ENCODE data around the gene LRCH3.
A peak's percentile ranks its signal among the peaks of the same experiment; 100 is the strongest.

LRCH3 gene

DNA sequence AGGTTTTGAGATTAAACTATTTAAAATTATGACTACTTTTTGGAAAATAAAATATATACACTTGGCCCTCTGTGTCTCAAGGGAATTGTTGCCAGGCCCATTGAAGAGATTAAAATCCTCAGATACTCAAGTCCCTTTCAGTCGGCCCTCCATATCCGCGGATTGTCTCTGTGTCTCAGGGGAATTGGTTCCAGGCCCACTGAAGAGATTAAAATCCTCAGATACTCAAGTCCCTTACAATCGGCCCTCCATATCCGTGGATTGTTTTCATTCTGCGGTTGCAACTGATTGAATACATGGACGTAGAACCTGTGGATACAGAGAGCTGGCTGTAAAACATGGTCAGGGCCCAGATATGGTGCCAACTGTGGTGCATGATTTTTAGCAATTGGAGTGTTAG is 15.7 kb upstream of the LRCH3 start:
- H3K4me3 Mint-ChIP-seq, result no peak overlapping the region
- no peak overlapping the region for H3K27ac Mint-ChIP-seq
- H3K9me3 Mint-ChIP-seq, result no peaks in the 10 kb centered on the region
- H3K27me3 Mint-ChIP-seq, result no peaks in the 10 kb centered on the region
- ATAC-seq, result no peak
- H3K36me3 Mint-ChIP-seq, result peaks cover 76% of the 10 kb centered on the region
- peaks cover 24% of the 10 kb centered on the region for H3K4me1 Mint-ChIP-seq

DNA sequence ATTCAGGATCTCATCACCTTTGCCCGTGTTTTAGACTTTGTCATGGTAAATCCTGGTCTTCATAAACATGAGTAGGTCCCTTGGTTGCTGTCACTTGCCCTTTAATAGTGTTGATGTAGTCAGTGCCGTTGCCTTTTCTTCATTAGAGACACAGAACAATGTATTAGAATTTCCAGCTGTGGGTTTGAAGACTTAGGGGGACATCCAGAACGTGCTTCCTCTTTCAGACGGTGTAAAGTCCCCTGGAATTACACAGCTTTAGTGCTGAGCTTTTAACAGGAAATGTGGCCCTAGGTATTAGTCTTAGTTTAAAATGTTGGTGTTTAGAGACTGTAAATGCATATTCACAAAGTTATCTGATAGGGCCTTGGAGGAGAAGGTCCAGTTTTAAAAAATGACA is 8.8 kb upstream of the LRCH3 start:
- peak overlapping the region; percentile 18 for H3K4me3 Mint-ChIP-seq
- H3K27me3 Mint-ChIP-seq, result no peaks in the 10 kb centered on the region
- peaks cover 46% of the 10 kb centered on the region for H3K36me3 Mint-ChIP-seq
- H3K27ac Mint-ChIP-seq, result peak overlapping the region; percentile 94
- ATAC-seq, result peak; percentile 94
- H3K9me3 Mint-ChIP-seq, result no peaks in the 10 kb centered on the region
- peaks cover 43% of the 10 kb centered on the region for H3K4me1 Mint-ChIP-seq

DNA sequence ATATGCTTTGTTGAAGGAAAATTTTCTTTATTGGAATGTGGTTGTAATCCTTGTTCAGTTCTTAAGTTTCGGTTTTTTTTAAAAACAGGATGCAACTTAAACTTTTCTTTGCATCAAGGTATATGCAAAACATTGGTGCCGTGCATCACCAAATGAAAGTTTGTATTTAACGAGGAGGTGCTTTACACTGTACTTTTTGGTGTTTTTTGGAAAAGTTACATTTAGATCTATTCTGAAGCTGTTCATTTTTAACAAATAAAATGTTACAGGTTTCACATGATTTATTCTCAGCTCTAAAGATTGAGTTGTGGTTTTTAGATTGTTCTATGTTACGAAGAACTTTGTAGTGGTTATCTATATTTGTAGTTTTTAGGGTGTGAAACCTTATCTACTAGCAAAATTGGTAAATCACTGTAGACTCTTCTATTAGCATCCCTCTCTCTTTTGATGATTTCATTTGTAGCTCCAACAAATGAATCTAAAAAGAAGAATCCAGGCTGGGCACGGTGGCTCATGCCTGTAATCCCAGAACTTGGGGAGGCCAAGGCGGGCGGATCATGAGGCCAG is 7.0 kb upstream of the LRCH3 start:
- Mint-ChIP-seq H3K27me3 (no peaks in the 10 kb centered on the region), H3K9me3 (no peaks in the 10 kb centered on the region), H3K36me3 (peaks cover 38% of the 10 kb centered on the region), H3K4me3 (peak overlapping the region; percentile 58), H3K4me1 (peaks cover 50% of the 10 kb centered on the region), H3K27ac (peak overlapping the region; percentile 94)
- ATAC-seq, result peak; percentile 27

DNA sequence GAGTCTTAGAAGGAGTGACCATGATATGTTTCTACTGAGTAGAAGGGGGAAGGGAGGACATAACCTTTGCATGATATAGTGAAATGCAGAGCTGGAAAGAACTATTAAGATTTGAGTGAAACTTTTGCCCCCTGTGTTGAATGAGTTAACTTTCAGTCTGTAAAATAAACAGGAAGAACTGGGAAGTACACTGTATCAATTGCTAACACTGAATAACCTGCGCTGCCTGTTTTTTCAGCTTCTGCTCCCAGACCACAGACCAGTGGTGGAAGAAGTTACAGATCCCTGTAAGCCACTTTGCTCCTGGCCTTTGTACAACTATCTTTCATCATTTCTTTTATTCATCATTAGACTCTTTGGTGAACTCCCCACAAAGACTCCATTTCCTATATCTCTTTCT is 3.6 kb upstream of the LRCH3 start:
- peak overlapping the region; percentile 11 for H3K27ac Mint-ChIP-seq
- no peak overlapping the region for H3K4me3 Mint-ChIP-seq
- no peak for ATAC-seq
- H3K27me3 Mint-ChIP-seq, result no peaks in the 10 kb centered on the region
- peaks cover 15% of the 10 kb centered on the region for H3K36me3 Mint-ChIP-seq
- H3K9me3 Mint-ChIP-seq, result no peaks in the 10 kb centered on the region
- peaks cover 47% of the 10 kb centered on the region for H3K4me1 Mint-ChIP-seq

DNA sequence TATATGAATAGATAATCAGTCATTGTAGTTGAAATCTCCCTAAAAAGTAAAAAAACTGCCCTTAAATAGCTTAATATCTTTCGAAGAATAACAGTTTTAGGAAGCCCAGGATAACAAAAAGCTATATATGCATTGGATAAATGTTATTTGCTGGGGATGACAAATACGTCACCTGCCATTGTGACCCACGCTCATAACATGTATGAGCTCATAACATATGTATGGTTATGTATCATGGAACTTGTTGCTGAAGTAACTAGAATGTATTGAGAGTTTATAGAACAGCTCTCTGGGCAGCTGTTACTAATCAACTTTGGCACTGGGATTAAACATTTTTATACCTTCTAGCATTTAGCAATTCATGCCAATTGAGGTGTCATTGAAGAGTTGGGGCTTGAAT is 1.7 kb upstream of the LRCH3 start:
- no peak for ATAC-seq
- H3K9me3 Mint-ChIP-seq, result no peaks in the 10 kb centered on the region
- H3K4me3 Mint-ChIP-seq, result no peak overlapping the region
- H3K27ac Mint-ChIP-seq, result peak overlapping the region; percentile 93
- no peaks in the 10 kb centered on the region for H3K27me3 Mint-ChIP-seq
- peaks cover 48% of the 10 kb centered on the region for H3K4me1 Mint-ChIP-seq
- H3K36me3 Mint-ChIP-seq, result peaks cover 10% of the 10 kb centered on the region

DNA sequence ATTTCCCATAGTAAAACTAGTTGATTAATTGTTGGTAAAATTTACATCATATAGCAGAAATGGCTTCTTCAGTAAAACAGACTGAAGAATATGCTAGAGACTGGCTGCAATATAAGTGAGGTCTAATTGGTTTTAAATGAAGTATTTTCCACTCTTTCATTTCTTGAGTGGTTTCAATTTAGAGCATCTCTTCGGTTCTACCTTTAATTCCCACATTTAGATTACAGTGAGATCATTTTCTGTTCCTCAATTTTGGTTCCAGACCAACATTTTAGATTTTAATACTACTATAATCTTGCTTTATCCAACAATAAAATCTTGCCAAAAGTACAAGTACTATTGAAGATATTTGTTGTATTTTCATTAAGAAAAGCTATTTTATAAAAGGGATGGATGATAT is 1.0 kb upstream of the LRCH3 start:
- ATAC-seq, result no peak
- no peaks in the 10 kb centered on the region for H3K27me3 Mint-ChIP-seq
- peaks cover 45% of the 10 kb centered on the region for H3K4me1 Mint-ChIP-seq
- peak overlapping the region; percentile 88 for H3K4me3 Mint-ChIP-seq
- H3K9me3 Mint-ChIP-seq, result no peaks in the 10 kb centered on the region
- H3K36me3 Mint-ChIP-seq, result peaks cover 7% of the 10 kb centered on the region
- peak overlapping the region; percentile 93 for H3K27ac Mint-ChIP-seq

DNA sequence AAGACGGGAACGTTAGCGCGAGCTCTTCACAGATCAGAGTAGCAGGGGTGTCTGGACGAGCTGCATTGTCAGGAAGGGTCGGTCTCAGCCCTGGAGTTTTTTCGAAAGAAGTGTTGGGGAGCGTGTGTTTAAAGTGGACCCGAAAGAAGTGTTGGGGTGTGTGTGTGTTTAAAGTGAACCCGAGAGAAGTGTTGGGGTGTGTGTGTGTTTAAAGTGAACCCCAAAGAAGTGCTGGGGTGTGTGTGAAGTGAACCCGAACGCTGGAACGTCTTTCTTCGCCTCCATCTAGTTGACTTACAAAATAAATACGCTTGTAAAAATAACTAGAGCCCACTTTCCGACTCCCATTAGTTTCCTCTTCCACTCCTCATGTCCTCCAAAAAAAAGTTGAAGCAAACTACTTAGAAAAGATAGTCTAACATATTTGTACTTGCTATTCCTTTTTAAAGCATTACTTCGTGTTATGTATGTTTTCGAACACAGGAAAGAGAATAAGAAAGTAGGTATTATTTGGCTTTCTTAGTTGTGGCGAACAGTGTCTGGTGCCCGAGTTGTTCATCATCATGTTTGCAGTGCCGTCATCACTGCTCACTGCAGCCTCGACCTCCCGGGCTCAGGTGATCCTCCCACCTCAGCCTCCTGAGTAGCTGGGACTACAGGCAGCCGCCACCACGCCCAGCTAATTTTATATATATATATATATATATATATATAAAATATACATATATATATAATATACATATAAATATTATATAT is 1.0 kb downstream of the LRCH3 start:
- Mint-ChIP-seq H3K27ac (peak overlapping the region; percentile 93), H3K36me3 (peaks cover 7% of the 10 kb centered on the region), H3K4me3 (peak overlapping the region; percentile 88), H3K4me1 (peaks cover 64% of the 10 kb centered on the region), H3K9me3 (no peaks in the 10 kb centered on the region), H3K27me3 (no peaks in the 10 kb centered on the region)
- ATAC-seq, result peak; percentile 64

DNA sequence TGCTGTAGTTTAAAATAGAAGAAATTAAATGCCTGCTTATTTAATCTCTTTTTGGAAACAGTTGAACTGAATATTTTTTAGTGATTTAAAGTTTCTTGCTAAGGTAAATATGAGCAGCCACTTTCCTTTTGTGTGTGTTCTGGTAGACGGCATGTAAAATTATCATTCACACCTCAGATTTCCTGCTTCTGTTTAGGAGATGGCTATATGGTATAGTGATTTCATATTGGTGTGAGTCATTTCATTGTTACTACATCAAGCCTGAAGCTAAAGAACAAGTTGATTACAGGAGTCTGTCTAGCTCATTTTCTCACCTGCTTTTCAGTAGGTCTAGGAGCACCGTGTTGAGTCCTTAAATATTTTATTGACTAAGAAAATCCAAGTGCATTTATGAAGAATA is 2.2 kb downstream of the LRCH3 start:
- Mint-ChIP-seq H3K9me3 (no peaks in the 10 kb centered on the region), H3K27ac (peak overlapping the region; percentile 93), H3K4me1 (peaks cover 66% of the 10 kb centered on the region), H3K27me3 (no peaks in the 10 kb centered on the region), H3K4me3 (peak overlapping the region; percentile 64), H3K36me3 (no peaks in the 10 kb centered on the region)
- no peak for ATAC-seq

DNA sequence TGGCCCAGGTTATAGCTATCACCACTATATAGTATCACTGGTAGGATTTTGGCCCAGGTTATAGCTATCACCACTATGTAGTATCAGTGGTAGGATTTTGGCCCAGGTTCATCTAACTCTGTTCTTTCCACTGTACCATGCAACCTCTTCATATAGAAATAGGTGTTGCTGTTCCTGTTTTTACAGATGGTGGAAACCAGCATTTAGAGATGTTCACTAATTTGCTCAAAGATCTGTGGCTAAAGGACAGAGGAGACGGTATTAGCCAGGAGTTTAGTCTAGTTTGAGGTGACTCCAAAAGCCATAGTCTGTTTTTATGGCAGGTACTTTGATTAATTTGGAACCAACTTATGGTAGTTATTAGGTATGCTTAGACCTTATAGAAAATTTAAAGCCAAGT is 3.1 kb downstream of the LRCH3 start:
- H3K36me3 Mint-ChIP-seq, result no peaks in the 10 kb centered on the region
- no peaks in the 10 kb centered on the region for H3K27me3 Mint-ChIP-seq
- H3K9me3 Mint-ChIP-seq, result no peaks in the 10 kb centered on the region
- H3K4me3 Mint-ChIP-seq, result peak overlapping the region; percentile 27
- ATAC-seq, result no peak
- peak overlapping the region; percentile 93 for H3K27ac Mint-ChIP-seq
- peaks cover 75% of the 10 kb centered on the region for H3K4me1 Mint-ChIP-seq

DNA sequence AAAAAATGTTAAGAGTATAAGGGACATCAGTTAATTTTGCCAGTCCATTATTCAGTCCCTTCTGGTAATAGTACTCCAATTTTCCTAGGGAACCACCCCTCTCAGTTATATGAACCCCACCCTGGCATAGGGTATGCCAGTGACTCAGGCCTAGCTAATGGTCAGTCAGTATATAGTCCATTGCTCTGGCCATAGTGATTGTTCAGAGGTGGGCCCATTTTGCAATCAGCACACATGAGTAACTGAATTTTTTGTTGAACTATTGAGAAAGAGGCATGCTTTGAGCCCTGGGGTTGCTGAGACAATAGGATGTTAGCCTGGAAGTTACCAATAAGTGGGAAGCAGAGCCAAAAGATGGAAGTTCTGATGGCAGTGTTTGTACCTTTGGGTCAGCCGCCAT is 4.1 kb downstream of the LRCH3 start:
- no peak overlapping the region for H3K4me3 Mint-ChIP-seq
- peaks cover 2% of the 10 kb centered on the region for H3K36me3 Mint-ChIP-seq
- H3K27me3 Mint-ChIP-seq, result no peaks in the 10 kb centered on the region
- ATAC-seq, result no peak
- H3K27ac Mint-ChIP-seq, result peak overlapping the region; percentile 71
- H3K9me3 Mint-ChIP-seq, result no peaks in the 10 kb centered on the region
- H3K4me1 Mint-ChIP-seq, result peaks cover 74% of the 10 kb centered on the region

DNA sequence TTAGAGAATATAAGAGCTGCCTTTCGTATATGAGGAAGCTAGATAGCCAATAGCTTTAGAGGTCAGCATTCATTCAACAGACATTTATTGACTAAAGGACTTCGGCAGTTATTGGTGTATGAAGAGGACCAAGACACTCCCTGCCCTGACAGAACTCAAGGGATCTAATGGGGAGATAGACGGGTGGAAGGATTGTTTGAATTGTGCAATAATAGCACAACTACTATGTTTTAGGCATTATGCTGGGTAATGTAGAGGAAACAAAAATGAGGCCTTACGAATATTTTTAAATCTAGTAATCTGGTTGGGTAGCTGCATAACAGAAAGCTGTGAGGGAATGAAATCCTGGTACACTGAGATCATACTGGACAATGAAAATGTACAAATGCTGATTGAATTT is 5.0 kb downstream of the LRCH3 start:
- no peaks in the 10 kb centered on the region for H3K9me3 Mint-ChIP-seq
- peak overlapping the region; percentile 71 for H3K27ac Mint-ChIP-seq
- peaks cover 80% of the 10 kb centered on the region for H3K4me1 Mint-ChIP-seq
- peaks cover 5% of the 10 kb centered on the region for H3K36me3 Mint-ChIP-seq
- H3K4me3 Mint-ChIP-seq, result no peak overlapping the region
- no peak for ATAC-seq
- no peaks in the 10 kb centered on the region for H3K27me3 Mint-ChIP-seq

DNA sequence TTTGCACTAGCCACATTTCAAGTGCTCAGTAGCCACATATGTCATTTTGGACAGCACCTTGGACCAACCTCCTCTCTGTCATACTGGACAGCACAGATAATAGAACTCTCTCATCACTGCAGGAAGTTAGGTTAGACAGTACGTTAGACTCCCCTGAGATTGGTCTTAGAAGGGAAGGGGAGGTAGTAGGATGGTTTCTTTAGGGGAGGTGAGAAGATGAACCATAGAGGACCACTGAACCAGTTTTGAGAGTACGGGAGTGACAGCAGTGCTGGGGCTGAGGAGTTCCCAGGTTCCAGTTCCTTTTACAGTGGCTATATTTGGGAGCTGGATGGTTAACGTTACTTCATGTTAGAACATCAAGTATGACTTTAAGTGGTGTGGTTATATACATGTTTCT is 7.8 kb downstream of the LRCH3 start:
- Mint-ChIP-seq H3K4me3 (no peak overlapping the region), H3K4me1 (peaks cover 87% of the 10 kb centered on the region), H3K36me3 (peaks cover 5% of the 10 kb centered on the region), H3K9me3 (no peaks in the 10 kb centered on the region), H3K27ac (peak overlapping the region; percentile 71), H3K27me3 (no peaks in the 10 kb centered on the region)
- ATAC-seq, result peak; percentile 79

DNA sequence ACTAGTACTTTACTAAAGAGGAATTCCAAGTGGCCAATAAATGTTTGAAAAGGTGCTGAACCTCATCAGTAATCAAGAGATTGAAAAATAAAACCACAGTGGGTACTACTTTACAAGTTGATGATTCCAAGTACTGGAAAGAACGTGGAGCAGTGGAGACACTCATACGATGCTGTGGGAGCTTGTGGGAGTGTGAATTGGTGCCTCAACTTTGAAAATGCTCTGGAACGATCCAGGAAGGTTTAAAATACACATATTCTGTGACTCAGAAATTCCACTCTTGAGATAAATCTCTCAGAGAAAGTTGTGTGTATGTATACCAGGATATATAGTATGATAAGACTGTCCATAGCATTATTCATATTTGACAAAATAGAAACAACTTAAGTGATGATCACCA is 9.3 kb downstream of the LRCH3 start:
- peaks cover 5% of the 10 kb centered on the region for H3K36me3 Mint-ChIP-seq
- peaks cover 75% of the 10 kb centered on the region for H3K4me1 Mint-ChIP-seq
- H3K27ac Mint-ChIP-seq, result peak overlapping the region; percentile 68
- H3K9me3 Mint-ChIP-seq, result no peaks in the 10 kb centered on the region
- H3K27me3 Mint-ChIP-seq, result no peaks in the 10 kb centered on the region
- no peak for ATAC-seq
- no peak overlapping the region for H3K4me3 Mint-ChIP-seq

DNA sequence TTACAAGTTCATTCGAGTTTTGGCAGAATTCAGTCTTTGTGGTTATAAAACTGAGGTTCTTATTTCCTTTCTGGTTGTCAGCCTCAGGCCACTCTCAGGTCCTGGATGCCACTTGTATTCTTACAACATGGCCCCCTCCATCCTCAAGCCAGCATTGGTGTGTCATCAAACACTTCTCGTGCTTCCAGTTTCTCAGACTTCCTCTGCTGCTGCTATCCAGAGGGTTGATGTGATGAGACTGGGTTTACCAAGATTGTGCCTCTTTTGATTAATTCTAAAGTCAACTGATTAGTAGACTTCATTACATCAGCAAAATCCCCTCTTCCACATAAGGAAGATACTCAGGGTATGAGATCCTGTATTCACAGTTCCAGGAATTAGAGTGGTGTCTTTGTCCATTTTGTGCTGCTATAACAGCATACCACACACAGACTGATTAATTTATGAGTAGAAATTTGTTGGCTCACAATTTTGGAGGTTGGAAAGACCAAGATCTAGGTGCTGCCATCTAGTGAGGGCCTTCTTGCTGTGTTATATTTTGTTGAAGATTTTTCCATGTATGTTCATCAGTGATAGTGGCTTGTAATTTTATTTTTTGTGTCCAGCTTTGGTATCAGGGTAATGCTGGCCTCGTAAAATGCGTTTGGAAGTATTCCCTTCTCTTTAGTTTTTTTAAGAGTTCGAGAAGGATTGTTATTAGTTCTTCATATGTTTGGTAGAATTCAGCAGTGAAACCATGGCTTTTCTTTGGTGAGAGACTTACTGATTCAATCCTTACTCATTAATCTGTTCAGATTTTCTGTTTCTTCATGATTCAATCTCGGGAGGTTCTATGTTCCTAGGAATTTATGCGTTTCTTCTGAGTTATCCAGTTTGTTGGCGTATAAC is 11.1 kb downstream of the LRCH3 start:
- Mint-ChIP-seq H3K27ac (peak overlapping the region; percentile 68), H3K27me3 (no peaks in the 10 kb centered on the region), H3K4me3 (no peak overlapping the region), H3K36me3 (peaks cover 13% of the 10 kb centered on the region), H3K9me3 (no peaks in the 10 kb centered on the region), H3K4me1 (peaks cover 58% of the 10 kb centered on the region)
- ATAC-seq, result peak; percentile 56

DNA sequence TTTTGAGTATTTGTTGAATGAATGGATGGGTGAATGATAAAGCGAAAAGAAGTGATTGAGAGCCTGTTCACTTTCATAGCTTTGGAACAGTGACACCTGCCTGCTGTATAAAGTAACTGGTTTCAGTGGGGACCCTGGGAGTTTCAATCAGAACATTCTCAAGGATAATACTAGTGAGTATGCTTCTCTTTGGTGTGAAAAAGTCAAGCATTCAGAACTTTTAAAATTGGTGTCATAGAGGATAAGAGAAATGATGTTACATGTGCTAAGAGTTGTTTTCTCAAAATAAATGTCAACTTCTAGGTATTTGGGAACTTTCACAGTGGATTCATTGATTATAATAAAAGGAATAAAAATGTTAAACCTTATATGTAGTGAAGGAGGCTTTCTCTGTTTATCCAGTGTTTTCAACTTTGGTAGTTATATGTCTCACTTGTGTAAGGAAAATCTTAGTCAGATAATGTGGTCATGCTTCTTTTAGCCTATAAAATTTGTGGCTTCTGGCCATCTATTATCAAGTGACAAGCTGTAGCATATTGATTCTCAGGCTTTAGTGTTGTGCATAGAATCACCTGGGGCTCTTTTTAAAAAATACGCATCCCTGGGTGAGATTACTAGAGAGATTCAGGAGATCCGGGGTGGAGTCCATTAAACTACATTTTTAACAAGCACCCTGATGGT is 11.9 kb downstream of the LRCH3 start:
- no peaks in the 10 kb centered on the region for H3K9me3 Mint-ChIP-seq
- peaks cover 20% of the 10 kb centered on the region for H3K36me3 Mint-ChIP-seq
- H3K27me3 Mint-ChIP-seq, result no peaks in the 10 kb centered on the region
- H3K4me3 Mint-ChIP-seq, result no peak overlapping the region
- ATAC-seq, result no peak
- H3K27ac Mint-ChIP-seq, result peak overlapping the region; percentile 68
- H3K4me1 Mint-ChIP-seq, result peaks cover 58% of the 10 kb centered on the region
